ENCODE results near the gene KHDC4.

KHDC4 gene

GRCh38 chr1:155929057-155929456, 5.2 kb downstream of the KHDC4 start:
- Histone ChIP-seq H3K4me1 (ENCODE audit: insufficient read depth, insufficient read length) (no peaks in the 10 kb centered on the region), H3K27me3 (ENCODE audit: insufficient read depth, insufficient read length) (no peaks in the 10 kb centered on the region), H3K9ac (ENCODE audit: insufficient read length, low read depth) (no peak overlapping the region), H3K36me3 (ENCODE audit: insufficient read depth, insufficient read length, low read length) (peaks cover 95% of the 10 kb centered on the region), H3K4me3 (ENCODE audit: insufficient read length, low read depth) (no peak overlapping the region), H3K9me3 (ENCODE audit: insufficient read depth, low read length) (no peaks in the 10 kb centered on the region)
- TF ChIP-seq YY1 (IDR thresholded peaks at IDR 0.05; ENCODE audit: insufficient read depth, insufficient read length), result no peak
- no peak for TF ChIP-seq SUZ12 (IDR thresholded peaks at IDR 0.05; ENCODE audit: extremely low read depth, insufficient read depth, insufficient read length)
- TF ChIP-seq ZNF274 (IDR thresholded peaks at IDR 0.05; ENCODE audit: low read depth, low read length), result no peak
- DNase-seq (ENCODE audit: low read depth, low spot score), result no peak

GRCh38 chr1:155925506-155925905, 8.7 kb downstream of the KHDC4 start:
- H3K27me3 ChIP-seq (ENCODE audit: insufficient read depth, insufficient read length), result no peaks in the 10 kb centered on the region
- no peak overlapping the region for H3K9ac ChIP-seq (ENCODE audit: insufficient read length, low read depth)
- TF ChIP-seq ZNF274 (IDR thresholded peaks at IDR 0.05; ENCODE audit: low read depth, low read length), result no peak
- no peak for TF ChIP-seq YY1 (IDR thresholded peaks at IDR 0.05; ENCODE audit: insufficient read depth, insufficient read length)
- no peak for TF ChIP-seq SUZ12 (IDR thresholded peaks at IDR 0.05; ENCODE audit: extremely low read depth, insufficient read depth, insufficient read length)
- H3K36me3 ChIP-seq (ENCODE audit: insufficient read depth, insufficient read length, low read length), result peaks cover 96% of the 10 kb centered on the region
- H3K4me1 ChIP-seq (ENCODE audit: insufficient read depth, insufficient read length), result no peaks in the 10 kb centered on the region
- DNase-seq (ENCODE audit: low read depth, low spot score), result no peak
- no peak overlapping the region for H3K4me3 ChIP-seq (ENCODE audit: insufficient read length, low read depth)
- no peaks in the 10 kb centered on the region for H3K9me3 ChIP-seq (ENCODE audit: insufficient read depth, low read length)

GRCh38 chr1:155920717-155921116, 13.5 kb downstream of the KHDC4 start:
- no peaks in the 10 kb centered on the region for H3K9me3 ChIP-seq (ENCODE audit: insufficient read depth, low read length)
- TF ChIP-seq SUZ12 (IDR thresholded peaks at IDR 0.05; ENCODE audit: extremely low read depth, insufficient read depth, insufficient read length) (no peak), ZNF274 (IDR thresholded peaks at IDR 0.05; ENCODE audit: low read depth, low read length) (no peak), YY1 (IDR thresholded peaks at IDR 0.05; ENCODE audit: insufficient read depth, insufficient read length) (no peak)
- H3K4me3 ChIP-seq (ENCODE audit: insufficient read length, low read depth), result no peak overlapping the region
- peaks cover 92% of the 10 kb centered on the region for H3K36me3 ChIP-seq (ENCODE audit: insufficient read depth, insufficient read length, low read length)
- DNase-seq (ENCODE audit: low read depth, low spot score), result no peak
- no peak overlapping the region for H3K9ac ChIP-seq (ENCODE audit: insufficient read length, low read depth)
- peaks cover 2% of the 10 kb centered on the region for H3K4me1 ChIP-seq (ENCODE audit: insufficient read depth, insufficient read length)
- H3K27me3 ChIP-seq (ENCODE audit: insufficient read depth, insufficient read length), result no peaks in the 10 kb centered on the region

- H3K27me3 ChIP-seq (ENCODE audit: insufficient read depth, insufficient read length), result no peaks in the 10 kb centered on the region
- H3K9ac ChIP-seq (ENCODE audit: insufficient read length, low read depth), result no peak overlapping the region
- peaks cover 92% of the 10 kb centered on the region for H3K36me3 ChIP-seq (ENCODE audit: insufficient read depth, insufficient read length, low read length)
- no peak overlapping the region for H3K4me3 ChIP-seq (ENCODE audit: insufficient read length, low read depth)
- H3K4me1 ChIP-seq (ENCODE audit: insufficient read depth, insufficient read length), result peaks cover 2% of the 10 kb centered on the region
- no peak for DNase-seq (ENCODE audit: low read depth, low spot score)
- no peak for TF ChIP-seq YY1 (IDR thresholded peaks at IDR 0.05; ENCODE audit: insufficient read depth, insufficient read length)
- TF ChIP-seq ZNF274 (IDR thresholded peaks at IDR 0.05; ENCODE audit: low read depth, low read length), result no peak
- TF ChIP-seq SUZ12 (IDR thresholded peaks at IDR 0.05; ENCODE audit: extremely low read depth, insufficient read depth, insufficient read length), result no peak
- no peaks in the 10 kb centered on the region for H3K9me3 ChIP-seq (ENCODE audit: insufficient read depth, low read length)
Observed at GRCh38 chr1:155919801-155920200, 14.4 kb downstream of the KHDC4 start.

GRCh38 chr1:155918660-155919059, 15.6 kb downstream of the KHDC4 start:
- Histone ChIP-seq H3K9me3 (ENCODE audit: insufficient read depth, low read length) (no peaks in the 10 kb centered on the region), H3K4me1 (ENCODE audit: insufficient read depth, insufficient read length) (peaks cover 2% of the 10 kb centered on the region), H3K27me3 (ENCODE audit: insufficient read depth, insufficient read length) (no peaks in the 10 kb centered on the region), H3K9ac (ENCODE audit: insufficient read length, low read depth) (no peak overlapping the region), H3K36me3 (ENCODE audit: insufficient read depth, insufficient read length, low read length) (peaks cover 92% of the 10 kb centered on the region), H3K4me3 (ENCODE audit: insufficient read length, low read depth) (no peak overlapping the region)
- TF ChIP-seq ZNF274 (IDR thresholded peaks at IDR 0.05; ENCODE audit: low read depth, low read length), result no peak
- TF ChIP-seq SUZ12 (IDR thresholded peaks at IDR 0.05; ENCODE audit: extremely low read depth, insufficient read depth, insufficient read length), result no peak
- TF ChIP-seq YY1 (IDR thresholded peaks at IDR 0.05; ENCODE audit: insufficient read depth, insufficient read length), result no peak
- no peak for DNase-seq (ENCODE audit: low read depth, low spot score)

- TF ChIP-seq YY1 (IDR thresholded peaks at IDR 0.05; ENCODE audit: insufficient read depth, insufficient read length) (no peak), ZNF274 (IDR thresholded peaks at IDR 0.05; ENCODE audit: low read depth, low read length) (no peak), SUZ12 (IDR thresholded peaks at IDR 0.05; ENCODE audit: extremely low read depth, insufficient read depth, insufficient read length) (no peak)
- Histone ChIP-seq H3K4me3 (ENCODE audit: insufficient read length, low read depth) (no peak overlapping the region), H3K9ac (ENCODE audit: insufficient read length, low read depth) (no peak overlapping the region), H3K9me3 (ENCODE audit: insufficient read depth, low read length) (no peaks in the 10 kb centered on the region), H3K27me3 (ENCODE audit: insufficient read depth, insufficient read length) (no peaks in the 10 kb centered on the region), H3K4me1 (ENCODE audit: insufficient read depth, insufficient read length) (no peaks in the 10 kb centered on the region), H3K36me3 (ENCODE audit: insufficient read depth, insufficient read length, low read length) (peaks cover 80% of the 10 kb centered on the region)
- no peak for DNase-seq (ENCODE audit: low read depth, low spot score)
Observed at GRCh38 chr1:155913969-155914757, 20.1 kb downstream of the KHDC4 start.

GRCh38 chr1:155912056-155912536, 22.1 kb downstream of the KHDC4 start:
- Histone ChIP-seq H3K36me3 (ENCODE audit: insufficient read depth, insufficient read length, low read length) (peaks cover 77% of the 10 kb centered on the region), H3K9me3 (ENCODE audit: insufficient read depth, low read length) (no peaks in the 10 kb centered on the region)

More at GRCh38 chr1:155912056-155912536, 22.1 kb downstream of the KHDC4 start:
- DNase-seq (ENCODE audit: low read depth, low spot score), result no peak
- no peak overlapping the region for H3K9ac ChIP-seq (ENCODE audit: insufficient read length, low read depth)
- no peak for TF ChIP-seq YY1 (IDR thresholded peaks at IDR 0.05; ENCODE audit: insufficient read depth, insufficient read length)
- no peak for TF ChIP-seq ZNF274 (IDR thresholded peaks at IDR 0.05; ENCODE audit: low read depth, low read length)
- no peak for TF ChIP-seq SUZ12 (IDR thresholded peaks at IDR 0.05; ENCODE audit: extremely low read depth, insufficient read depth, insufficient read length)
- H3K4me1 ChIP-seq (ENCODE audit: insufficient read depth, insufficient read length), result no peaks in the 10 kb centered on the region
- no peaks in the 10 kb centered on the region for H3K27me3 ChIP-seq (ENCODE audit: insufficient read depth, insufficient read length)
- no peak overlapping the region for H3K4me3 ChIP-seq (ENCODE audit: insufficient read length, low read depth)
